GM12875 (cell line): Measurements from ENCODE around the gene PKP4.

Experiments used
- H3K4me3 ChIP-seq: one replicate; pipeline ENCODE4 v1.5.1; 2011; ENCODE audit warnings: low read depth, low read length, control low read depth
- CTCF ChIP-seq: IDR thresholded peaks from 2 replicates; pipeline ENCODE4 v1.5.1; 2011; ENCODE audit warnings: low read depth, mild to moderate bottlenecking, control low read depth, inconsistent platforms, low read length, moderate library complexity, borderline replicate concordance; ENCODE audit not compliant: insufficient read depth

PKP4 gene

GRCh38 chr2:158586491-158586890, 129.7 kb downstream of the PKP4 start:
- H3K4me3 ChIP-seq: no peak overlapping the region
- no peak for TF ChIP-seq CTCF

- no peak for TF ChIP-seq CTCF
- H3K4me3 ChIP-seq: no peak overlapping the region
Observed at GRCh38 chr2:158589303-158589702, 132.6 kb downstream of the PKP4 start.

- TF ChIP-seq CTCF: no peak
- H3K4me3 ChIP-seq: no peak overlapping the region
Observed at GRCh38 chr2:158598862-158599517, 142.2 kb downstream of the PKP4 start.

- H3K4me3 ChIP-seq: no peak overlapping the region
Observed at GRCh38 chr2:158599609-158600008, 142.9 kb downstream of the PKP4 start.

GRCh38 chr2:158600155-158600802, 143.5 kb downstream of the PKP4 start:
- H3K4me3 ChIP-seq: no peak overlapping the region
- no peak for TF ChIP-seq CTCF

More at GRCh38 chr2:158599609-158600008, 142.9 kb downstream of the PKP4 start:
- no peak for TF ChIP-seq CTCF

GRCh38 chr2:158602027-158602426, 145.3 kb downstream of the PKP4 start:
- TF ChIP-seq CTCF: no peak
- no peak overlapping the region for H3K4me3 ChIP-seq

GRCh38 chr2:158603205-158603604, 146.5 kb downstream of the PKP4 start:
- TF ChIP-seq CTCF: no peak
- H3K4me3 ChIP-seq: no peak overlapping the region
